Loucy (cell line): ENCODE results near the gene SERP2.

Experiments used
- H2AFZ ChIP-seq: fragments of 200-600 bp; sonication (generic); 2 replicates; pipeline ENCODE4 v1.6.0; 2016; ENCODE audit warnings: antibody characterized with exemption, mild to moderate bottlenecking, low read length, moderate library complexity
- H3F3A ChIP-seq: fragments of 200-600 bp; 2 replicates; pipeline ENCODE4 v1.6.0; 2016; ENCODE audit warnings: antibody characterized with exemption, low read depth, mild to moderate bottlenecking
- H3K27me3 ChIP-seq: fragments of 200-600 bp; sonication (generic); 2 replicates; pipeline ENCODE4 v1.6.1; 2014; ENCODE audit warnings: low read length, mild to moderate bottlenecking; ENCODE audit not compliant: insufficient read depth, poor library complexity, severe bottlenecking
- H3K36me3 ChIP-seq: fragments of 200-600 bp; sonication (generic); 2 replicates; pipeline ENCODE4 v1.6.1; 2016; ENCODE audit warnings: low read length; ENCODE audit not compliant: insufficient read depth
- H3K4me1 ChIP-seq: fragments of 200-600 bp; sonication (generic); 2 replicates; pipeline ENCODE4 v1.5.1; 2014; ENCODE audit warnings: low read length, mild to moderate bottlenecking; ENCODE audit not compliant: insufficient read depth, poor library complexity, severe bottlenecking
- H3K4me2 ChIP-seq: fragments of 200-600 bp; sonication (generic); 2 replicates; pipeline ENCODE4 v1.6.0; 2014; ENCODE audit warnings: antibody characterized with exemption, low read length, low read depth, mild to moderate bottlenecking; ENCODE audit not compliant: poor library complexity, severe bottlenecking
- H3K4me3 ChIP-seq: fragments of 200-600 bp; sonication (generic); 2 replicates; pipeline ENCODE4 v1.5.1; 2014; ENCODE audit warnings: low read length, mild to moderate bottlenecking, mixed read lengths; ENCODE audit not compliant: poor library complexity, severe bottlenecking
- H3K79me2 ChIP-seq: fragments of 200-600 bp; sonication (generic); 2 replicates; pipeline ENCODE4 v1.6.1; 2014; ENCODE audit warnings: low read length; ENCODE audit not compliant: insufficient read depth
- H3K9ac ChIP-seq: fragments of 200-600 bp; sonication (generic); 2 replicates; pipeline ENCODE4 v1.6.0; 2014; ENCODE audit warnings: mild to moderate bottlenecking, low read depth, low read length, moderate library complexity; ENCODE audit not compliant: poor library complexity, severe bottlenecking
- H3K9me2 ChIP-seq: fragments of 200-600 bp; sonication (generic); replicated peaks from 2 replicates; pipeline ENCODE4 v1.6.1; 2016; ENCODE audit warnings: low read depth, low read length, mixed read lengths
- H3K9me3 ChIP-seq: fragments of 200-600 bp; sonication (generic); 2 replicates; pipeline ENCODE4 v1.6.1; 2014; ENCODE audit warnings: mild to moderate bottlenecking, antibody characterized with exemption, low read length, low read depth; ENCODE audit not compliant: insufficient read depth
- H4K20me1 ChIP-seq: fragments of 200-600 bp; sonication (generic); 2 replicates; pipeline ENCODE4 v1.6.0; 2014; ENCODE audit warnings: antibody characterized with exemption, low read length, mild to moderate bottlenecking; ENCODE audit not compliant: insufficient read depth, poor library complexity, severe bottlenecking
- CTCF ChIP-seq: fragments of 200-600 bp; sonication (generic); conservative IDR thresholded peaks from 2 replicates; pipeline ENCODE4 v1.5.1; 2014; ENCODE audit warnings: mild to moderate bottlenecking, antibody characterized with exemption, low read length
- EZH2phosphoT487 ChIP-seq: fragments of 200-600 bp; IDR thresholded peaks from 2 replicates; pipeline ENCODE4 v1.6.1; 2018; ENCODE audit warnings: antibody characterized with exemption, mild to moderate bottlenecking, moderate library complexity, borderline replicate concordance

The SERP2 gene

GRCh38 chr13:44379885-44380284 is 6.3 kb downstream of the SERP2 start:
- H3K36me3 ChIP-seq: no peaks in the 10 kb centered on the region
- H3K27me3 ChIP-seq: no peaks in the 10 kb centered on the region
- H3K79me2 ChIP-seq: no peaks in the 10 kb centered on the region
- no peaks in the 10 kb centered on the region for H3K4me1 ChIP-seq
- H3F3A ChIP-seq: no peaks in the 10 kb centered on the region
- no peaks in the 10 kb centered on the region for H4K20me1 ChIP-seq
- no peaks in the 10 kb centered on the region for H3K9me2 ChIP-seq
- no peak for TF ChIP-seq EZH2phosphoT487
- no peak for TF ChIP-seq CTCF
- no peak overlapping the region for H3K9ac ChIP-seq
- H3K4me3 ChIP-seq: no peak overlapping the region
- no peak overlapping the region for H2AFZ ChIP-seq
- H3K4me2 ChIP-seq: no peak overlapping the region
- no peaks in the 10 kb centered on the region for H3K9me3 ChIP-seq

- Histone ChIP-seq H4K20me1 (no peaks in the 10 kb centered on the region), H3K4me2 (no peak overlapping the region), H3K79me2 (no peaks in the 10 kb centered on the region), H3K9ac (no peak overlapping the region), H3K27me3 (no peaks in the 10 kb centered on the region), H3K9me2 (no peaks in the 10 kb centered on the region), H3K4me3 (no peak overlapping the region), H3K9me3 (no peaks in the 10 kb centered on the region), H3F3A (no peaks in the 10 kb centered on the region), H3K36me3 (no peaks in the 10 kb centered on the region), H2AFZ (no peak overlapping the region), H3K4me1 (no peaks in the 10 kb centered on the region)
- TF ChIP-seq EZH2phosphoT487 (no peak), CTCF (no peak)
These were observed 7.0 kb downstream of the SERP2 start for GRCh38 chr13:44380404-44381165.

- Histone ChIP-seq H3K4me2 (no peak overlapping the region), H3K4me3 (no peak overlapping the region), H3K36me3 (no peaks in the 10 kb centered on the region), H3K4me1 (no peaks in the 10 kb centered on the region), H2AFZ (no peak overlapping the region), H4K20me1 (no peaks in the 10 kb centered on the region), H3K27me3 (no peaks in the 10 kb centered on the region), H3K9ac (no peak overlapping the region), H3K9me2 (no peaks in the 10 kb centered on the region), H3K79me2 (no peaks in the 10 kb centered on the region), H3K9me3 (no peaks in the 10 kb centered on the region), H3F3A (no peaks in the 10 kb centered on the region)
- TF ChIP-seq EZH2phosphoT487 (no peak), CTCF (no peak)
These were observed 9.1 kb downstream of the SERP2 start for GRCh38 chr13:44382635-44383145.
